Adrenal gland (tissue), 12 donors: Measurements from ENCODE around the gene AGPAT4. TPM values are rescaled to one million over a fixed set of nuclear protein-coding genes. Genes with fewer than 3 reads are reported as not detected.

Experiments used
- DNase-seq, 7 donors: peaks; one replicate each; pipeline ENCODE4 v3.0.0-alpha.2; 2019 to 2020
- H3K27ac ChIP-seq, 5 donors: fragments of 200-600 bp; sonication (generic) in 4 of 5; 1 replicate in 3 of 5; 2 replicates in 2 of 5; pipeline versions ENCODE4 v1.5.1 to v1.8.0; 2016 to 2020; ENCODE audit warnings: mild to moderate bottlenecking in 1 of 5
- H3K27me3 ChIP-seq: fragments of 200-600 bp; 2 replicates; pipeline ENCODE4 v1.8.0; 2021
- H3K36me3 ChIP-seq, 2 donors: fragments of 200-600 bp; replicated peaks in 1 of 2; 1 replicate in 1 of 2; 2 replicates in 1 of 2; pipeline versions ENCODE4 v1.5.1 to v1.8.0; 2018 to 2022
- H3K4me1 ChIP-seq, 2 donors: fragments of 200-600 bp; replicated peaks in 1 of 2; 1 replicate in 1 of 2; 2 replicates in 1 of 2; pipeline versions ENCODE4 v1.5.1 to v1.8.0; 2018 to 2021
- H3K4me3 ChIP-seq, 4 donors: fragments of 200-600 bp; sonication (generic) in 3 of 4; one replicate each; pipeline ENCODE4 v1.5.1; 2016 to 2018
- H3K9me3 ChIP-seq, 3 donors: fragments of 200-600 bp; sonication (generic) in 1 of 3; replicated peaks in 1 of 3; 1 replicate in 2 of 3; 2 replicates in 1 of 3; pipeline versions ENCODE4 v1.5.1 to v1.8.0; 2016 to 2021
- POLR2A ChIP-seq, 2 donors: fragments of 450-650 bp; IDR thresholded peaks; one replicate each; pipeline ENCODE4 v1.6.1; 2017; ENCODE audit warnings: antibody characterized with exemption in 2 of 2, mild to moderate bottlenecking in 2 of 2, moderate library complexity in 1 of 2
- WGBS, 4 donors: extraction: QIAGEN DNeasy Blood & Tissue Kit in 2 of 4; methylation state at CpG; one replicate each; pipeline versions ENCODE4 v1.1.5 to v1.1.7; 2013 to 2017; 5-methylcytosine and 5-hydroxymethylcytosine counted together
- intact Hi-C, 2 donors: fragments of 100-400 bp; cut with DNase I; formaldehyde crosslinking; loops; one replicate each; pipeline versions ENCODE4 v1.14.1 to v1.15.0; 2022 to 2023
- polyA plus RNA-seq, 3 donors: library from polyadenylated mRNA; stranded (reverse); fragments of 200-250 nt in 2 of 3; fragments of 350-450 nt in 1 of 3; fragmentation: Illumina TruSeq in 1 of 3; extraction: RNeasy Lipid Tissue Mini Kit (QIAGEN cat#74804) in 1 of 3; gene quantifications; one replicate each; pipeline ENCODE4 v1.2.3, GENCODE V29; 2013 to 2014
- total RNA-seq, 9 donors: library from RNA; depleted of rRNA in 4 of 9; stranded (reverse); fragments of >200 nt in 4 of 9; fragments of 120-200 nt in 1 of 9; fragmentation: NEBNext Ultra II Directional in 1 of 9; extraction: Animal tissue kit (Norgen Biotek cat#: 25700) in 1 of 9; gene quantifications; one replicate each; pipeline versions ENCODE4 v1.1.0 to v1.2.4, GENCODE V29; 2013 to 2023
- TF ChIP-seq, protein P1 (sequence below), 6 experiments: fragments of 450-650 bp in 4 of 6; fragments of 200-600 bp in 2 of 6; sonication (generic) in 1 of 6; IDR thresholded peaks; 1 replicate in 5 of 6; 2 replicates in 1 of 6; pipeline versions ENCODE4 v1.5.1 to v1.8.0; 2016 to 2021; ENCODE audit warnings: antibody characterized with exemption in 6 of 6, mild to moderate bottlenecking in 2 of 6, moderate library complexity in 1 of 6
- donor health status: healthy with polysubstance abuse.
- donor health status: Bipolar disorder and iron deficiency.
- donor health status: DM: yes; HTN: yes; CAD: no.
- donor health status: DM: no; HTN: no; CAD: no.
- donor health status: DM: no; HTN: no; CAD: no.
- donor health status: DM: yes; HTN: yes; CAD: no.

AGPAT4 gene
- total and polyA plus RNA-seq, 12 donors, result 2.2 to 13.1 (median 3.7) TPM

DNA sequence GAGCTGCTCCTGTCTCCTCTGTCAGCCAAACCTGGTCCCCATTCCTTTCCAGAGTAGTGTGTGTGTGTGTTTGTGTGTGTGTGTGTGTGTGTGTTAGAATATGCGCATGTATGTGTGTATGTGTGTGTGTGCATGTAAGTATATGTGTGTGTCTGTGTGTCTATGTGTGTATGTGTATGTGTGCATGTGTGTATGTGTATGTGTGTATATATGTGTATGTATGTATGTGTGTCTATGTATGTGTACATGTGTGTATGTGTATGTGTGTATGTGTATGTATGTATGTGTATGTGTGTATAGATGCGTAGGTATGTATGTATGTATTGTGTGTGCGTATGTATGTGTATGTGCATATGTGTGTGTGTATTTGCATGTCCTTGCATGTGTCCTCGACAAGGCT is 79.5 kb downstream of the AGPAT4 start:
- Histone ChIP-seq H3K27ac (no peak overlapping the region), H3K4me3 (no peak overlapping the region), H3K4me1 (no peaks in the 10 kb centered on the region), H3K27me3 (no peaks in the 10 kb centered on the region), H3K9me3 (no peaks in the 10 kb centered on the region), H3K36me3 (no peaks in the 10 kb centered on the region)
- TF ChIP-seq, protein P1, sequence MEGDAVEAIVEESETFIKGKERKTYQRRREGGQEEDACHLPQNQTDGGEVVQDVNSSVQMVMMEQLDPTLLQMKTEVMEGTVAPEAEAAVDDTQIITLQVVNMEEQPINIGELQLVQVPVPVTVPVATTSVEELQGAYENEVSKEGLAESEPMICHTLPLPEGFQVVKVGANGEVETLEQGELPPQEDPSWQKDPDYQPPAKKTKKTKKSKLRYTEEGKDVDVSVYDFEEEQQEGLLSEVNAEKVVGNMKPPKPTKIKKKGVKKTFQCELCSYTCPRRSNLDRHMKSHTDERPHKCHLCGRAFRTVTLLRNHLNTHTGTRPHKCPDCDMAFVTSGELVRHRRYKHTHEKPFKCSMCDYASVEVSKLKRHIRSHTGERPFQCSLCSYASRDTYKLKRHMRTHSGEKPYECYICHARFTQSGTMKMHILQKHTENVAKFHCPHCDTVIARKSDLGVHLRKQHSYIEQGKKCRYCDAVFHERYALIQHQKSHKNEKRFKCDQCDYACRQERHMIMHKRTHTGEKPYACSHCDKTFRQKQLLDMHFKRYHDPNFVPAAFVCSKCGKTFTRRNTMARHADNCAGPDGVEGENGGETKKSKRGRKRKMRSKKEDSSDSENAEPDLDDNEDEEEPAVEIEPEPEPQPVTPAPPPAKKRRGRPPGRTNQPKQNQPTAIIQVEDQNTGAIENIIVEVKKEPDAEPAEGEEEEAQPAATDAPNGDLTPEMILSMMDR (IDR thresholded peaks at IDR 0.05), result no peak
- TF ChIP-seq POLR2A (IDR thresholded peaks at IDR 0.05), result no peak
- intact Hi-C loops, result no loop called here
- 94 to 99% (median 95%) methylated on average over 4 of the region's 4 CpGs for WGBS, 4 donors
- no peak for DNase-seq

DNA sequence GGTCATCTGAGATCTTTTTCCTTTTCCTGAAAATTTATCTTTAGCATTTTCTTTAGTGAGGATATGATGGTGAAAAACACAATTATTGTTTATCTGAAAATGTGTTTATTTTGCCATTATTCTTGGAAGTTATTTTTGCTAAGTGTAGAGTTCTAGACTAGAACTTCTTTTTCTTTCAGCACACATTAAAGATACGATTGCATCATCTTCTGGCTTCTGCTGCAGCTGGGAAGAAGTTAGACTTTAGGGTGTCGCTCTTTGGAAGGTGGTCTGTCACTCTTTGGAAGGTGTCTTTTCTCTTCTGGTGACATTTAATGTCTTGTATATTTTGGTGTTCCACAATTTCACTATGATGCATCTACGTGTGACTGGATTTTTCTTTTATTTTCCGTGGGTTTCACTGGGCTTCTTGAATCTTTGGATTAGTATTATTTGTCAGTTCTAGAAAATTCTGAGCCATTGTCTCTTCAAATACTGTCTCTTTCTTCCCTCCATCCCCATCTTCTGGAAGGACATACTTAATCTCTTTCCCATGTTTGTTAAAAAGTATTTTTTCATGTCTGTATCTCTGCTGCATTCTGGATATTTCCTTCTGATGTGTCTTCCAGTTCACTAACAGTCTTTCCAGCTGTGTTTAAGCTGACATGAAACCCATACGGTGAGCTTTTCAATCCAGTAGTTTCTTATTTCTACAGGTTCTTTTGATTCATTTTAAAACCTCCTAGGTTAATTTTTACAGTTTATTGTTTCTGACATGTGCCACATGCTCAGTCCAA is 81.0 kb downstream of the AGPAT4 start:
- Histone ChIP-seq H3K27ac (no peak overlapping the region), H3K36me3 (no peaks in the 10 kb centered on the region), H3K4me3 (no peak overlapping the region), H3K4me1 (no peaks in the 10 kb centered on the region), H3K27me3 (no peaks in the 10 kb centered on the region), H3K9me3 (no peaks in the 10 kb centered on the region)
- no peak for DNase-seq
- intact Hi-C loops, result no loop called here
- TF ChIP-seq, protein P1 (IDR thresholded peaks at IDR 0.05), result no peak
- no peak for TF ChIP-seq POLR2A (IDR thresholded peaks at IDR 0.05)
- WGBS, 4 donors, result 88 to 96% (median 93%) methylated on average over 5 of the region's 5 CpGs

DNA sequence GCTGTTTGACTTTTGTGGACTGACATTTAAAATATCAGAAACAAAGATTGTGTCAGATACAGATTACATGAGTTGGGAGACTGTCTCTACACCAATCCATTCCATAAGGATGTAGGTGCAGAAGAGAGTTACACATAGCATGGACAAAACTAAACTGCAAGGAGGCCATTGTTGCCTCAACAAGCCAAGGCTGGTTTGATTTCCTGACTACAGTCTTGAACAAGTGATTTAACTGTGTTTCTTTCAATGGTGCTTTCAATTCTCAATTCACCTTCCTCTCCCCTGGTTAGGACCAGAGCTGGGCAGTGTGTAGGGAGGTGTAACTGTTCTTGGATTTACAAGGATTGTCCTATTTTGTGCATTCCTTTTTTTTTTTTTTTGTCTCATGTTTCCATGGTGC is 82.2 kb downstream of the AGPAT4 start:
- no peaks in the 10 kb centered on the region for H3K4me1 ChIP-seq
- no peaks in the 10 kb centered on the region for H3K9me3 ChIP-seq
- no peaks in the 10 kb centered on the region for H3K36me3 ChIP-seq
- no peak for TF ChIP-seq POLR2A (IDR thresholded peaks at IDR 0.05)
- TF ChIP-seq, protein P1 (IDR thresholded peaks at IDR 0.05), result no peak
- no peak for DNase-seq
- no peak overlapping the region for H3K4me3 ChIP-seq
- no peak overlapping the region for H3K27ac ChIP-seq
- H3K27me3 ChIP-seq, result no peaks in the 10 kb centered on the region
- intact Hi-C loops, result no loop called here

DNA sequence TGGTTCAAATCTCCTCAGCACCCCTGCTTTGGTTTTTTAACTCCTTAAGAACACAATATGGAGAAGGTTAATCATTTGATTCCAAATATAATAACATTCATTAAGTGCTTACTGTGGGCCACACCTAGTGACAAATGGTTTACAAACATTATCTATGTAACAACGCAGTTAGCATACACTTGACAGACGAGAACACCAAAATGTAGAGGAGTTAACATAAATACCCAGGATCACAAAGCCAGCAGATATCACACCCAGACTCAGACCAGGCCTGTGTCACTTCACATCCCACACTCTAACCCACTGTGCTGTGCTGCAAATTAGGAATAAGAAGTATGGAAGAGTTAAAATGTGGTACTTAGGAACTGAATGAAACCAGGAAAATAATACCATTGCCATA is 82.9 kb downstream of the AGPAT4 start:
- intact Hi-C loops, result no loop called here
- Histone ChIP-seq H3K9me3 (no peaks in the 10 kb centered on the region), H3K36me3 (no peaks in the 10 kb centered on the region), H3K27me3 (no peaks in the 10 kb centered on the region), H3K4me1 (no peaks in the 10 kb centered on the region), H3K27ac (no peak overlapping the region), H3K4me3 (no peak overlapping the region)
- no peak for DNase-seq
- 95 to 98% (median 97%) methylated on average over 2 of the region's 2 CpGs for WGBS, 4 donors
- TF ChIP-seq, protein P1 (IDR thresholded peaks at IDR 0.05), result no peak
- TF ChIP-seq POLR2A (IDR thresholded peaks at IDR 0.05), result no peak
